CD4-positive, alpha-beta T cell treated with Interleukin-6 for 4 hours (primary cell): ENCODE measurements around the gene GCNT3.

ENCODE experiments used
- DNase-seq: peaks from one replicate; pipeline ENCODE4 v3.0.0-alpha.2; 2020; ENCODE audit warnings: mixed read lengths

The GCNT3 gene, protein sequence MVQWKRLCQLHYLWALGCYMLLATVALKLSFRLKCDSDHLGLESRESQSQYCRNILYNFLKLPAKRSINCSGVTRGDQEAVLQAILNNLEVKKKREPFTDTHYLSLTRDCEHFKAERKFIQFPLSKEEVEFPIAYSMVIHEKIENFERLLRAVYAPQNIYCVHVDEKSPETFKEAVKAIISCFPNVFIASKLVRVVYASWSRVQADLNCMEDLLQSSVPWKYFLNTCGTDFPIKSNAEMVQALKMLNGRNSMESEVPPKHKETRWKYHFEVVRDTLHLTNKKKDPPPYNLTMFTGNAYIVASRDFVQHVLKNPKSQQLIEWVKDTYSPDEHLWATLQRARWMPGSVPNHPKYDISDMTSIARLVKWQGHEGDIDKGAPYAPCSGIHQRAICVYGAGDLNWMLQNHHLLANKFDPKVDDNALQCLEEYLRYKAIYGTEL

DNA sequence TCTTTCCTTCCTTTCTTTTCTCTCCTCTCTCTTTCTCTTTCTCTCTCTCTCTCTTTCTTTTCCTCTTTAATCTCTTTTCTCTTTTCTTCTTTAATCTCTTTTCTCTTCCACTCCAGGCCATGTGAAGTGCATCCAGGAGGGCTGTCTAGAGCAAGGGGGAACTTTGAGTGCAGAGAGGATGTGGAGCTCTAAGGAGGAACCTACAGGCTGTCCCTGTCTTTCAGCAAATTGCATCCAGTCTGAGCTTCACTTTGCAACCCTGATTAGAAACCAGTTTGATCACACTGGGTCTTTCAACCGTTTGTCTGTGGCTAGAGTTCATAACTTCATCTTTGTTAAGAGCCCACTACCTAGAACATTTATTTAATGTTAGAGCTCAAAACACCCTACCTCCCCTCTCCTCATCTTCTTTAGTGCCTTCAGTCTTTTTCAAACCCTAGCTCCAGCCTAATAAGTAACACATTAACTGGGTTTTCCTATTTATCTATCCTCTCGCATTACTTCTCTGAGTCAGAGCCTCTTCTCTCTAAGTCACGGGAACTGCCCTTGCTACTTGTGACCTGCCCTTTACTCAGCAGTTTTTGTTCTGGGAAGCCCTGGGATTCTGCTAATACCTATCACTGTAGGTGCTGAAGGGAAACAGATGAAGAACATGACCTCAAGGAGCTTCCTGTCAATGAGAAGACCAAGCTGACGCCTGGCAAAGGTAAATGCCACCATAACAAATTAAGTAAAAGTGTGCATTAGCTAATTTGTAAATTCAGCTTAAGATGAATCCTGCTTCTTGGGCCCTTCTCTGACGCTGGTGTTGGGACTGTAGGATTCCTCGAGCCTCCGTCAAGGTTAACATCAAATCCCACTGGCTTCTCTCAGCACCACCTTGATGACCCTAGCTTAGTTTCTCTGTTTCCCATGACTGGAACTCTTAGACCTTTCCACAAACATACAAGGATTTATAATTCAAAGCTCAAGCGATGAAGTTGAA, at the start of gene GCNT3:
Gene GCNT3 (plus strand): TSS at position 508 of the 985 bp plus-strand sequence. CDS start 6,456 bp downstream, outside the sequence.
- no peak for DNase-seq

DNA sequence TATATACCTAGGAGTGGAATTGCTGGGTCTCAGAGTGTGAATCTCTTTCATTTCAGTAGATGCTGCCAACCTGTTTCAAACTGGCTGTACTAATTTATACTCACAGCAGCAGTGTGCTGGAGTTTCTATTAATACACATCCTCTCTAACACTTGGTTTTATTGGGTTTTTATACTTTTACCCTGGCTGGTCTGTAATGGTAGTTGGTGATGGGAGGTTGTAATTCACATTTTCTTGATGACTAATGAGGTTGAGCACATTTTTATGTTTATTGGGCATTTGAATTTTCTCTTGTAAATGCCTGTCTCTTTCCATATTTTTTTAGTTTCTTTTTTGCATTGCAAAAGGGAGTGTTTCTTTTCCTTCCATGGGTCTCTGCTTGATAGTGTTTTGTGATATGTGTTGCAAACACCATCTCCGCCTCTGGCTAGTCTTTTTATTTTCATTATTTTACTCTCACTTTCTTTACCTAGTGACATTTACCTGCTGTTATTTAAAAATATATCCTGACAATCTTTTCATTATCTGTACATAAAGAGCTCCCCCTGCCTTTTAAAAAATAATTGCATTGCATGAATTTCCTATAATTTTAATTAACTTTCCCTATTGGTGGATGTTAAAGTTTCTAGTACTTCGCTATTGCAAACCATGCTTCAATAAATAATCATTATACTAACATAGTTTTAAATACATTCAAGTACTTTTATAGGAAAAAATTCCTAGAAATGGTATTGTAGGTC, 49.0 kb upstream of the GCNT3 start:
- no peak for DNase-seq

DNA sequence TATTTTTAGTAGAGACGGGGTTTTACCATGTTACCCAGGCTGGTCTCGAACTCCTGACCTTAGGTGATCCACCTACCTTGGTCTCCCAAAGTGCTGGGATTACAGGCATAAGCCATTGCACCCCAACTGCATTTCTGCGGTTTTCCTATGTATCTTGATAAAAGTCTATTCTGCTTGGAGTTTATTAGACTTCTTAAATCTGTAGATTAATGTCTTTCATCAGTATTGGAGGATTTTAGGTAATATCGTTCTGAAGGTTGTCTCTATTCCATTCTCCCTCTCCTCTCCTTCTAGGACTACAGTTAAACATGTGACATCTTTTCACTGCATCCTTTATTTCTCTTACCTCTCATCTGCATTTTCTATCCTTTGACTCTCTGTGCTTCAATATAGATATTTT, 46.3 kb upstream of the GCNT3 start:
- no peak for DNase-seq

DNA sequence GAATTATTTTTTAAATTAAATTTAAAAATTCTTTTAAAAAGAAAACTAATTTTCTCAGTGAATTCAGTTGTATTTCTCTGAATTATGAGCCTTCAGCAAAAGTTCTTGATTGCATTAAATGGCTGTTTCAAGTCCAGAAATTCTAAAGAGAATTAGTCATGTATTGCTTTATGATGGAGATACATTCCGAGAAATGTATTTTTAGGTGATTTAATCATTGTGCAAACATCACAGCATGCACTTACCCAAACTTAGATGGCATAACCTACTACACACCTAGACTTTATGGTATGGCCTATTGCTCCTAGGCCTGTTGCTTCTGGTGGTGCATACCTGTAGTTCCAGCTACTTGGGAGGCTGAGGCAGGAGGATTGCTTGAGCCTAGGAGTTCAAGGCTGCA, 44.3 kb upstream of the GCNT3 start:
- no peak for DNase-seq

DNA sequence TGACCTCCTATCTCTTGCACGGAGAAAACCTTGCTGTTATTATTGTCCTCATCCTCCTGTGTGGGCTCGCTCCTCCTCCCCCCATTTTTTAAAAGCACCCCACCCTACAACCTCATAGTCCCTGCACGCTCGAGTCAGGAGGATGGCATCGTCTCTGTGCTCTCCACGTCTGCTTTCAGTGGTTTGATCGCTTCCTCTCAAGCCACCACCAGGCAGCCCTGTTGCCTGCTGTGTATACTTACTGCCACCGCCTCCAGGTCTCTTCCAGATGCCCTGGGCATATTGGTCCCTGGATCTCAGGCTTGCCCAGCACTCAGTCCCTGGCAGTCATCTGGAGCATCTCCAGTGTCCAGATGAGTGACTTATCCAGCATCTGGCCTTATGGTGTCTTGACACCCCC, 42.1 kb upstream of the GCNT3 start:
- DNase-seq: no peak

DNA sequence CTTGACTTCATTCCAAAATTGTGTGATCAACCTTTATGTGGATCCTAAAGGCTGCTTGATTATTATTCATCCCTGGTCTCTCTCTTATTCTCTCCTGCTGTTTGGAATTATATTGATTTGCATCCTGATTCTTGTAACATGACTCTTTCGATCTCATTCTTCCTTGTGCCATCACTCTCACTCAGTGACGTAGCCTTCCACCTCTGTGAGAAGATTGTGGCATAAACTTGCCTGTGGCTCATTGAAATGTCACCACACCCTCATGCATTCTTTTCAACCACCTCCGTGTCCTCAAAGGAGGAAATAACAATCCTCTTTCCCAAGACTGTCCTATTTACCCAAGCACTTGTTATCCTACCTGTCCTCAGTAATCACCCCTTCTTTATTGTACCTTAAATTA, 41.3 kb upstream of the GCNT3 start:
- no peak for DNase-seq

DNA sequence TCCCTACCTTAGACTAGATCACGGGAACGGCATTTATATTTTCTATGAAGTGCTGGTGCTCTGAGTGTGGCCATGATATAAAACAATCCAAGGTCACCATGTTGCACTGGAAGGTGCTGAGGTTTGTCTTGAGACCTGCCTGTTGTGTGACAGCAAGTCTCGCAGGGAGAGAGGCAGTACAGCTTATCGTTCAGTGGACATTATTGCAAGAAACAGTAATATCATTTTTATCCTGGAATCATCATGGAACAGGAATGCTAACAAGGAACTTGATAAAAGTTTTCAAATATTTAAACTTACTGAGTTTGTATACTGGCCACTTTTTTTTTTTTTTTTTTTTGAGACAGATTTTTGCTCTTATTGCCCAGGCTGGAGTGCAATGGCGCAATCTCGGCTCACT, 40.0 kb upstream of the GCNT3 start:
- no peak for DNase-seq

DNA sequence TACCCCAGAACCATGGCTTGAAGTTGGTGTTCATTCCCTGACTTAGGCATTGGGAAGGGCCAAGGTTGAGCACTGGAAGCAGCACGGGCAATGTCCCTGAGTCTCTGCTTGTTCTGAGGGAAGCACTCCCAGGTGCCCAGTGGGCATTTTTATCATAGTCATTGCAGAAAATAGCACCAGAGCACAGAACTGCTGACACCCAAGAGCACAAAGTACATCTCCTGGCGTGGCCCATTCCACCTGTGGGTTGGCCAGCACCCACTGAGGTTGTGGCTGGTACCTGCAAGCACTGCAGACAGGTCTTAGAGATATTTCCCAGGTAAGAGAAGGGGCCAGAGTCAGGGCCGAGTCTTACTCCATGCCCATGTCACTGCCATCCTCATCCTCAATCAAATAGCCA, 28.5 kb upstream of the GCNT3 start:
- DNase-seq: no peak

DNA sequence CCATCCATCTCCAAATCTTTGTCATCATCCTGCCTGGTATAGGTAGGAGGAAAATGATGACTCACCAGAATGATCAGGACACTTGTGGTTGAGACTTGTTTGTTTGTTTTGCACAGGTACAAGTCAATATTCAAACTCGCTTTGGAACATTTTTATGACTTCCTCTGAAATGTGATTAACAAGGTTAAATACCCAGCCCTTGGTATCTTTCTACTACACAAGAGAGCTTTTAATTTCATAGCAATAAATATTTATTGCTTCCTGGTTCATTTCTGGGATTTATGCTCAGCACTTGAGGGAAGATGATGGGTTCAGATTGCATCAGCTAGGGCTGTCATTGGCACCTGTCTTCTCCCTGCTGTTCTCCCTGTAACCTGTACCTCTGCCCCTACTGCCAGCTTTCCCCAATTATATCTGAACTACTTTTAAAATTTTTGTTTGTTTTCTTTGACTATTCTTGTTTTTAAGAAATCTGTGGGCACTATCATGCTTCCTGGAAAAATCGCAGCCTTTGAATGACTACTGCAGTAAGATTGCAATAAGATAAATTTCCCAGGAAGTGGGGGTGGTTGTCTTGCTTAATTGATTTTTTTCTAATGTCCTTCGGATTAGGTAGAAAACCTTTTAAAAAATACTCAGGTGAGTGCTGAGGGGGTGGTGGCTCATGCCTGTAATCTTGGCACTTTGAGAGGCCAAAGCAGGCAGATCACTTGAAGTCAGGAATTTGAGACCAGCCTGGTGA, 24.3 kb upstream of the GCNT3 start:
- no peak for DNase-seq

DNA sequence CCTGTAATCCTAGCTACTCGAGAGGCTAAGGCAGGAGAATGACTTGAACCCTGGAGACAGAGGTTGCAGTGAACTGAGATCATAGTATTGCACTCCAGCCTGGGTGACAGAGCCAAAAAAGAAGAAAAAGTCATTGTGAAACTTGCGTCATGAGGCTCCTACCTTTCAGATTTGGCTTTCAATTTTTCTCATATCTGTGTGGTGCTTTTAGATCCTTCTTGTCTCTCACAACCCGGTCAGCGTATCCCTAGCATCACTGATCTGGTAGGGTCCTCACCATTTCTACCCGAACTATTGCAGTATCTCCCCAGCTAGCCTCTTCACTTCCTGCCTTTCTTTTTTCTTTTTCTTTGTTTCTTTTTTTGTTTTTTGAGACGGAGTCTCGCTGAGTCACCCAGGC, 21.6 kb upstream of the GCNT3 start:
- DNase-seq: no peak

DNA sequence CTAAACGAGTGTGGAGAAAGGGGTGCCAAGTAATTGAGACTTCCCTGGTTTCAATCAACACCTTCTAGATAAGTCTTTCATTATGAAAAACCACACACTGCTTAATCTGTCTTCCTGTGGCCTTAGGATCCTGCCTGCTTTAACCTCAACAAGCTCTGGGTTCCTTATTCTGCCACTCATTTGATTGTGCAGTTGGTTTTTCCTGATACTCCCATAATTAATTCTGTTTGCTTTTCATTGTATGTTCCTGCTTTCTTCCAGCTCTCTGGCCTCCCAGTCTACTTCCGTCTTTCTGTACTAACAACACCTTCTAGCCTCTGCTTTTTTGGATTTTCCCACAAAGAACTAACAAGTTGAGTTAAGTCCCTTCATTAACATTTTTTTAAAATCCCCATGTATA, 20.2 kb upstream of the GCNT3 start:
- no peak for DNase-seq

DNA sequence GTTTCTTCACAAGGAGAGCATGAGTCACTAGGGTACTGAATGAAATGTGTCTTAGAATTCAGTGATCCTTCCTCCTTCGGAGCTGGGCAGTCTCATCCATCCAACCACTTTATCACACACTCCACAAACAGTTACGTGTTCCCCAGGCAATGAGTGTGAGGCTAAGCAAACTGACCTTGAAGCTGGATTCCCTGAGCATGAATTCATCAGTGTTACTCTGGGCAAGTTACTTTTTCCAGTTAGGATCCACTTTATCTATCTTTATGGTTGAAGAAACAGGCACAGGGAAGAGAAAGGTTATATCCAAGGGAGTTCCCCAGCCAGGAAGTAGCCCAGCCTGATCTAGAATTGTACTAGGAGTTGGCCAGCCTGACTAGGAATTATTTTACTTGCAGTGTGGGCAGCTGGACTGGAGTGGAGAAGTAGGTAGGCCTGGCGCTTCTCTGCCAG, 17.1 kb upstream of the GCNT3 start:
- no peak for DNase-seq

DNA sequence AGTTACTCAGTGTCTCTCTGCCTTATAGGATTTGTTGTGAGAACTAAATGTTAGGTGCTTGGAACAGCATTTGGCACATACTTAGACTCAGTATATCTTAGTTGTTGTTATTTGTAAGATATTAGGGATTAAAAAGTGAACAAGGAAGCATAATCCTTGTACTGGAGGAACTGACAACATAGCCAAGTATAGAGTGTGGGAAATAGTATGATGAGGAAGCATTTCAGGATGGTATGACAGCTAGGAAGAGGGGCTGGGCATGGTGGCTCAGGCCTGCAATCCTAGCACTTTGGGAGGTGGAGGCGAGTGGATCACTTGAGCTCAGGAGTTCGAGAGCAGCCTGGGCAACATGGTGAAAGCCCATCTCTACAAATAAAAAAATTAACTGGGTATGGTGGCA, 16.6 kb upstream of the GCNT3 start:
- DNase-seq: no peak

DNA sequence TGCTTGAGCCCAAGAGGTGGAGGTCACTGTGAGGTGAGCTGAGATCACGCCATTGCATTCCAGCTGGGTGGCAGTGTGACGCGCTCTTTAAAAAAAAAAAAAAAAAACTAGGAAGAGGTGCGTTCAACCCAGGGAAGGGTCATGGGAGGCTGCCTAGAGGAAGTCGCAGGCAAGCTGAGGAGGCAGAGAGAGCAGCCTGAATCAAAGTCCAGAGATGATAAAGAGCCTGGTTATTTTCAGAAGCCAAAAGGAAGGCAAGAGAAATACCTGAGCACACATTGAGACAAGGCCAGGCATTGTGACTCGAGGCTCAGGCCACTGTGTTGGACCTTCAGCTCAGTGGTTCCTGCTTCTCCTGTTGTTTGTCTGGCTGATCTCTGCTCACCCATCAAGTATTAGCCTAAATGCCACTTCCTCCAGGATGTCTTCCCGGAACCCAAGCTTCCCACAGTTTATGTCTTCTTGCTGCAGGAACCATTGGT, 16.1 kb upstream of the GCNT3 start:
- DNase-seq: no peak

DNA sequence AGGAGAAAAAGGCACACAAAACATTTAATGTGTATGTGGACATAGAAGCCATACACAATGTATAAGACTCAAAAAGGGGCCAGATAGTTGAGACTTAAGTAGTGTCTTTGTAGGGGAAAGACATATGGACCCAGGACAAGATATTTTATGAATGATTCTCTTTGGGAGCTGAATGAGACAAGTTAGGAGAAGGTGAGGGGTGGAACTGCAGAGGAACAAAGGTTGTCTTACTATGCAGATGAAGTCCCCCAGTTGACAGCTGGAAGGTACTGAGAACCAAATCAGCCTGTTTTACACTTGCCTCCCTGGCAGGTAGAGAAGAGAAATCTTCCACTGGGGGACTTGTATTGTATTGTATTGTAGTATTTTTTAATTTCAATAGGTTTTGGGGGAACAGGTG, 14.9 kb upstream of the GCNT3 start:
- DNase-seq: no peak

DNA sequence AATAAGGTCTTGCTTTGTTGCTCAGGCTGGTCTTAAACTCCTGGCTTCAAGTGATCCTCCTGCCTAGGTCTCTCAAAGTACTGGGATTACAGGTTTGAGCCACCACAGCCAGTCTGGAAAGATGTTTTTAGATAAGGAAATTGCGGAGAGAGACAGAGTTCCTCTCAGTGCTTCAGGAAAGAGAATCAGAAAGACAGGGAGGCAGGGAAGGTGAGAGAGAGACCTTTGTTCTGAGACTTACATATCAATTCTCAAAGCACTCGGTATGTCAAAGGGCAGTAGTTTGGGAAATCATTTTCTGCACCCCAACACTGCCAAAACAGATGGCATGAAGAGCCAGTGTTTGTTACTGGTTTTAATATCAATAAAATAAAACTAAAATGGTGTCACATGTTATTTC, 13.1 kb upstream of the GCNT3 start:
- DNase-seq: no peak

DNA sequence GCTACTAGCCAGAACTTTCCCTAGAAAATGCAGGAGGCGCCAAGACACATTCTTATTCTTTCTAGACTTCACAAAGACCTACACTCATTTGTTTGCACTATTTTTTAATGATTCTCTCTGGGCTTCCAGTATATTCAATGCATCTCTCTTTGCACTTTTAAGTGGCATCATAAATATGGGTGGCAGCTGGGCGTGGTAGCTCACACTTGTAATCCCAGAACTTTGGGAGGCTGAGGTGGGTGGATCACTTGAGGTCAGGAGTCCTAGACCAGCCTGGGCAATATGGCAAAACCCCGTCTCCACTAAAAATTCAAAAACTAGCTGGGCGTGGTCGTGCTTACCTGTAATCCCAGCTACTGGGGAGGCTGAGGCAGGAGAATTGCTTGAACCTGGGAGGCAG, 5.6 kb upstream of the GCNT3 start:
- no peak for DNase-seq

DNA sequence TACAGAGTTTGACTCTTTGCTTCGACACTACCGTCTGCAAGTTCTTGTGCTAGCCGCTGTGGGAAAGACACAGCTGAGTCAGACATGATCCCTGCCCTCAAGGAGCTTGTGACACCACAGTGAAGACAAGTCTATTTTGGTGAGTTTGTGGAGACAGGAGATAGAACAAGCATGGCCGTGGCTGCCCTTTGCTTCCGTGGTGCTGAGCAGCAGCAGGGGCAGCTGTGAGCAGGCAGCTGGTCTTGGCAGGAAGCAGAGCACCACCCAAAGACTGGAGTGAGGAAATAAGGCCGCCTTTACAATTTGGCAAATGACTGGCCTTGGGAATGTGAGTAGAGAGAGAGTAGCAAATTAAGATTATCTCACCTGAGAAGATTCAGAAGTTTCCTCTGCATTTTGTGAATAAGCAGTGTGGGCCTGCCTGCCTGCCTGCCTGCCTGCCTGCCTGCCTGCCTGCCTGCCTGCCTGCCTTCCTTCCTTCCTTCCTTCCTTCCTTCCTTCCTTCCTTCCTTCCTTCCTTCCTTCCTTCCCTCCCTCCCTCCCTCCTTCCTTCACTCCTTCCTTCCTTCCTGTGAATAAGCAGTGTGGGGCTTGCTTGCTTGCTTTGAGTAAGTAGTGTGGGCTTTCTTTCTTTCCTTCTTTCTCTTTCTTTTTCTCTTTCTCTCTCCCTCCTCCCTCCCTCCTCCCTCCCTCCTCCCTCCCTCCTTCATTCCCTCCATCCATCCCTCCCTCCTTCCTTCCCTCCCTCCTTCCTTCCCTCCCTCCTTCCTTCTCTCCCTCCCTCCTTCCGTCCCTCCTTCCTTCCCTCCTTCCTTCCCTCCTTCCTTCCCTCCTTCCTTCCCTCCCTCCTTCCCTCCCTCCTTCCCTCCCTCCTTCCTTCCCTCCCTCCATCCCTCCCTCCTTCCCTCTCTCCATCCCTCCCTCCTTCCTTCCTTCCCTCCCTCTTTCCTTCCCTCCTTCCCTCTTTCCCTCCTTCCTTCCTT, 1.6 kb upstream of the GCNT3 start:
- no peak for DNase-seq

DNA sequence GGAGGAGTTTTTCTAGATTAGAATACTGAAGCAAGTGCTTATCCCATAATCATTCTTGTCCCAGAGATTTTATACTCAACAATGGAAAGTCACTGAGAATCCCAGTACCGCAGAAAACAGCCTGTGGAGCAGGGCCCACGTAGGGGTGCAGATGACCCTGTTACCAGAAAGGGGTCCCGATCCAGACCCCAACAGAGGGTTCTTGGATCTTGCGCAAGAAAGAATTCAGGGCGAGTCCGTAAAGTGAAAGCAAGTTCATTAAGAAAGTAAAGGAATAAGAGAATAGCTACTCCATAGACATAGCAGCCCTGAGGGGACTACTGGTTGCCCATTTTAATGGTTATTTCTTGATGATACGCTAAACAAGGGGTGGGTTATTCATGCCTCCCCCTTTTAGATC, 2.6 kb downstream of the GCNT3 start:
- DNase-seq: no peak

DNA sequence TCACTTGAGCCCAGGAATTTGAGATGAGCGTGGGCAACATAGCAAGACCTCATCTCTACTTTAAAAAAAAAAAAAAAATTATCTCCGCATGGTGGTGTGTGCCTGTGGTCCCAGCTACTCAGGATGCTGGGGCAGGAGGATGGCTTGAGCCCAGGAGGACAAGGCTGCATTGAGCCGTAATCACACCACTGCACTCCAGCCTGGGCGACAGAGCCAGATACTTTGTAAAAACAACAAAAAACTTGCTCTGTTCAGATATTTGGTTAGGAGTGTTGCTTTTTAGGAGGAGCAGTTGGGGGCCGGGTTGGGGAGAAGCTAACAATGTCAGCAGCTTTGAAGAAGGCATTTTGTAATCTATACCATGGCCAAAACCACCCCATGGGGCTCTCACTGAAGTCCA, 4.1 kb downstream of the GCNT3 start:
- no peak for DNase-seq

DNA sequence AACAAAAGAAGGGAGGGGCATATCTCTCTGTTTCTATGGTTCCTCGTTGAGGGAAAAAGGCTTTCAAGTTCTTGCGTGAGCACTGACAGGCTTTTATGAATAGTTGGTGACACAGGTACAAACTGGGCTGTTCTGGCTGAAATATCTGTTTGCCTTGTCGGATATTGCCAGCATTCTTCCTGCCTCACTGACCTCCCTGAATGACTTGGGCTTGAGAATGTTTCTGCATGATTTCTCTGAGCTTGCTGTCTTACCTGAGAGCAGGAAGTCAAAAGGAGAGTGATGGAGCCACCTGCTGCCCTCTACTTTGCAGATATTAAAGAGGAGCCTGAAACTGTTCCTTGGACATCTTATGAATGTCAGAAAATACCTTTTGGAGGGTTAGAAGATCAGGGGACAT, 4.8 kb downstream of the GCNT3 start:
- no peak for DNase-seq
